Endodermal cell (in vitro differentiated cells): Measurements from ENCODE around the gene LMX1B. TPM values are rescaled to one million over a fixed set of nuclear protein-coding genes. Genes with fewer than 3 reads are reported as not detected.
A peak's percentile ranks its signal among the peaks of the same experiment; 100 is the strongest.

Experiments
- DNase-seq: peaks from one replicate; pipeline ENCODE4 v3.0.0-alpha.2; 2017
- H3K27ac ChIP-seq: 2 replicates; pipeline ENCODE4 v1.5.1; 2013; ENCODE audit warnings: mild to moderate bottlenecking, low read depth, low read length, moderate library complexity
- H3K27me3 ChIP-seq: 2 replicates; pipeline ENCODE4 v1.6.1; 2013; ENCODE audit warnings: mild to moderate bottlenecking, low read length, moderate library complexity; ENCODE audit not compliant: insufficient read depth, control insufficient read depth, poor library complexity, severe bottlenecking
- H3K36me3 ChIP-seq: 2 replicates; pipeline ENCODE4 v1.7.0; 2013; ENCODE audit warnings: mild to moderate bottlenecking, low read length, moderate library complexity; ENCODE audit not compliant: control insufficient read depth, insufficient read depth
- H3K4me1 ChIP-seq: one replicate; pipeline ENCODE4 v1.7.0; 2013; ENCODE audit warnings: low read length; ENCODE audit not compliant: control insufficient read depth, insufficient read depth
- H3K4me3 ChIP-seq: 2 replicates; pipeline ENCODE4 v1.5.1; 2013; ENCODE audit warnings: mild to moderate bottlenecking, low read length, moderate library complexity
- H3K9ac ChIP-seq: 2 replicates; pipeline ENCODE4 v1.6.1; 2013; ENCODE audit warnings: mild to moderate bottlenecking, low read length, moderate library complexity; ENCODE audit not compliant: poor library complexity, severe bottlenecking; ENCODE audit errors: extremely low read depth
- H3K9me3 ChIP-seq: 2 replicates; pipeline ENCODE4 v1.6.1; 2013; ENCODE audit warnings: mild to moderate bottlenecking, low read length, moderate library complexity; ENCODE audit not compliant: control insufficient read depth
- H3K27ac Mint-ChIP-seq: 2 replicates; pipeline ENCODE4 v1.8.0; 2020; ENCODE audit warnings: mixed read lengths
- H3K27me3 Mint-ChIP-seq: 2 replicates; pipeline ENCODE4 v1.8.0; 2021; ENCODE audit warnings: mild to moderate bottlenecking, mixed read lengths; ENCODE audit not compliant: insufficient read depth
- H3K36me3 Mint-ChIP-seq: 2 replicates; pipeline ENCODE4 v1.8.0; 2020; ENCODE audit warnings: low read depth, mixed read lengths
- H3K4me1 Mint-ChIP-seq: 2 replicates; pipeline ENCODE4 v1.8.0; 2020; ENCODE audit warnings: mixed read lengths
- H3K4me3 Mint-ChIP-seq: 2 replicates; pipeline ENCODE4 v1.8.0; 2020; ENCODE audit warnings: mild to moderate bottlenecking, moderate library complexity, mixed read lengths
- H3K9me3 Mint-ChIP-seq: 2 replicates; pipeline ENCODE4 v1.8.0; 2020; ENCODE audit warnings: mild to moderate bottlenecking, mixed read lengths
- CTCF ChIP-seq: fragments of 200-600 bp; sonication (generic); conservative IDR thresholded peaks from 2 replicates; pipeline ENCODE4 v1.5.0; 2021; ENCODE audit warnings: antibody characterized with exemption, mild to moderate bottlenecking
- whole genome bisulfite sequencing, 2 experiments: methylation state at CpG; one replicate each; pipeline versions ENCODE4 v1.1.5 to v1.1.7; 2013; ENCODE audit warnings: missing lambda C conversion rate in 2 of 2, mixed read lengths in 1 of 2; ENCODE audit not compliant: insufficient coverage in 1 of 2, insufficient read length in 1 of 2; 5-methylcytosine and 5-hydroxymethylcytosine counted together
- total RNA-seq, 2 donors: library from RNA; stranded (reverse); fragmentation: NEBNext Ultra II Directional in 1 of 2; extraction: Animal tissue kit (Norgen Biotek cat#: 25700) in 1 of 2; gene quantifications; 2 replicates in 1 of 2; 3 replicates in 1 of 2; pipeline ENCODE4 v1.2.1, GENCODE V29; 2021

Gene LMX1B
- total RNA-seq, 2 donors from 2014 or later: 11.1 to 11.4 TPM

- no peak overlapping the region for H3K27ac ChIP-seq
- no peak for TF ChIP-seq CTCF
- H3K27me3 Mint-ChIP-seq: peaks cover 7% of the 10 kb centered on the region
- no peaks in the 10 kb centered on the region for H3K36me3 Mint-ChIP-seq
- no peaks in the 10 kb centered on the region for H3K4me1 ChIP-seq
- H3K4me3 Mint-ChIP-seq: no peak overlapping the region
- no peaks in the 10 kb centered on the region for H3K36me3 ChIP-seq
- H3K9me3 Mint-ChIP-seq: peaks cover 3% of the 10 kb centered on the region
- WGBS, 2 experiments: 100% methylated on average over 2 to 3 of the region's 3 CpGs
- peaks cover 11% of the 10 kb centered on the region for H3K9me3 ChIP-seq
- no peak overlapping the region for H3K4me3 ChIP-seq
- H3K4me1 Mint-ChIP-seq: peaks cover 5% of the 10 kb centered on the region
- no peaks in the 10 kb centered on the region for H3K27me3 ChIP-seq
- no peak for DNase-seq
- H3K9ac ChIP-seq: no peak overlapping the region
- no peak overlapping the region for H3K27ac Mint-ChIP-seq
Measured at GRCh38 chr9:126591922-126592321, 21.8 kb upstream of the LMX1B start.

- no peak overlapping the region for H3K4me3 Mint-ChIP-seq
Measured at GRCh38 chr9:126592461-126592860, 21.3 kb upstream of the LMX1B start.

GRCh38 chr9:126595982-126596381 is 17.7 kb upstream of the LMX1B start:
- H3K36me3 ChIP-seq: no peaks in the 10 kb centered on the region
- peaks cover 17% of the 10 kb centered on the region for H3K9me3 Mint-ChIP-seq
- DNase-seq: no peak
- peaks cover 1% of the 10 kb centered on the region for H3K36me3 Mint-ChIP-seq
- 94 to 100% methylated on average over 1 to 2 of the region's 2 CpGs for WGBS, 2 experiments
- peaks cover 3% of the 10 kb centered on the region for H3K4me1 ChIP-seq
- H3K4me3 Mint-ChIP-seq: no peak overlapping the region
- no peaks in the 10 kb centered on the region for H3K27me3 ChIP-seq
- H3K27me3 Mint-ChIP-seq: peaks cover 12% of the 10 kb centered on the region
- H3K4me3 ChIP-seq: peak overlapping the region; percentile 0
- no peak for TF ChIP-seq CTCF
- no peak overlapping the region for H3K27ac ChIP-seq
- no peak overlapping the region for H3K27ac Mint-ChIP-seq
- H3K9me3 ChIP-seq: peaks cover 15% of the 10 kb centered on the region
- H3K4me1 Mint-ChIP-seq: no peaks in the 10 kb centered on the region
- no peak overlapping the region for H3K9ac ChIP-seq

More at GRCh38 chr9:126592461-126592860, 21.3 kb upstream of the LMX1B start:
- WGBS, 2 experiments: 61 to 73% methylated on average over 8 of the region's 8 CpGs
- Histone ChIP-seq H3K27me3 (no peaks in the 10 kb centered on the region), H3K9ac (no peak overlapping the region), H3K36me3 (no peaks in the 10 kb centered on the region), H3K9me3 (peaks cover 11% of the 10 kb centered on the region), H3K4me1 (no peaks in the 10 kb centered on the region), H3K4me3 (no peak overlapping the region), H3K27ac (no peak overlapping the region)
- H3K36me3 Mint-ChIP-seq: no peaks in the 10 kb centered on the region
- peaks cover 5% of the 10 kb centered on the region for H3K4me1 Mint-ChIP-seq
- DNase-seq: no peak
- H3K27me3 Mint-ChIP-seq: peaks cover 11% of the 10 kb centered on the region
- TF ChIP-seq CTCF: no peak
- peaks cover 3% of the 10 kb centered on the region for H3K9me3 Mint-ChIP-seq
- no peak overlapping the region for H3K27ac Mint-ChIP-seq
